ENCODE measurements around the gene FAM20B.
A peak's percentile ranks its signal among the peaks of the same experiment; 100 is the strongest.

Gene FAM20B

DNA sequence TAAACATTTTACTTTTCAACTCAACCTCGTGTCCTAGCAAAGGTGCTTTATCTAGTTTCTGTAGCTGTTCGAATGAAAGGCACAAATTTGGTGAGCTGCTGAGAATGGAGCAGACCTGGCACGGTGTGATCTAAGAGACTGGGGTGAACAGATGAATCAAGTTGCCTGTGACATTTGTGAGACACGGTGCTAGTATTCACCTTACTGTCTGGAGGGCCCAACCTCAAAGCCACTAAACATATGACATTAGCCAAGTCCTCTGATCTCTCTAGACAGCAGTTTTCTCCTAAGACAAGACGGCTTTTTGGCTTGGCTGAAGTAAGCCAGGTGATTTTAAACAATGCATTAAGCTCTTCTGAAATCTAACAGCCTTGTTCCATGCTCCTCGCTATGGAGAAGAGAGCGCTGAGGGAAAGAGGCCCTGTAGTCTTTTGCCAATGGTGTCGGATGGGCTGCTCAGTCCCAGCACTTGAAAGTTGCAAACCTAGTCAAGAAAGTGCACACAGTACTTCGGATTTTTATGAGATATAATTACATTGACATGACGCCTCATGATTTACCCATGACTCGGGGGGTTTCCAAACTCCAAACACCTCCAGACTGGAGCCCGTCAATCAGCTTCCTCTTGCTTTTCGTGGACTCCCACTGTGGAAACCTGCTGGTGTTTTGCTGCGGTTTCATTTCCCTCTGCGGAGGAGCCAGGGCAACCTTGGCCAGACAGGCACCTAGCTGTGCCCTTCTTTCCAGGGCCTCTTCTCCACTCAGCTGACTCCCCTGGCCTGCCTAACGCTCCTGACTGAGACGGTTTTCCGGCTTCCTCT lies 55.4 kb downstream of the FAM20B start:
- peak overlapping the region; percentile 72; the same call in 1 of the 2 replicates for H3K4me3 ChIP-seq (ENCODE audit: low read length)
- no CpG with 5 or more reads among the region's 18 CpGs for WGBS (ENCODE audit: insufficient coverage, insufficient read length)
- peaks cover 3% of the 10 kb centered on the region; the same call in 1 of the 2 replicates for H3K4me1 ChIP-seq (ENCODE audit: control insufficient read depth, insufficient read depth, low read length)
- no peaks in the 10 kb centered on the region for H3K27me3 ChIP-seq (ENCODE audit: control insufficient read depth, insufficient read depth, low read length)
- no peak overlapping the region for H3K27ac ChIP-seq (ENCODE audit: low read length)
- no peak for DNase-seq (ENCODE audit: low read depth, low spot score)
- peaks cover under 1% of the 10 kb centered on the region; the same call in 1 of the 2 replicates for H3K36me3 ChIP-seq (ENCODE audit: control insufficient read depth, insufficient read depth, low read length)
- H3K9me3 ChIP-seq (ENCODE audit: control insufficient read depth, insufficient read depth, low read length): no peaks in the 10 kb centered on the region

DNA sequence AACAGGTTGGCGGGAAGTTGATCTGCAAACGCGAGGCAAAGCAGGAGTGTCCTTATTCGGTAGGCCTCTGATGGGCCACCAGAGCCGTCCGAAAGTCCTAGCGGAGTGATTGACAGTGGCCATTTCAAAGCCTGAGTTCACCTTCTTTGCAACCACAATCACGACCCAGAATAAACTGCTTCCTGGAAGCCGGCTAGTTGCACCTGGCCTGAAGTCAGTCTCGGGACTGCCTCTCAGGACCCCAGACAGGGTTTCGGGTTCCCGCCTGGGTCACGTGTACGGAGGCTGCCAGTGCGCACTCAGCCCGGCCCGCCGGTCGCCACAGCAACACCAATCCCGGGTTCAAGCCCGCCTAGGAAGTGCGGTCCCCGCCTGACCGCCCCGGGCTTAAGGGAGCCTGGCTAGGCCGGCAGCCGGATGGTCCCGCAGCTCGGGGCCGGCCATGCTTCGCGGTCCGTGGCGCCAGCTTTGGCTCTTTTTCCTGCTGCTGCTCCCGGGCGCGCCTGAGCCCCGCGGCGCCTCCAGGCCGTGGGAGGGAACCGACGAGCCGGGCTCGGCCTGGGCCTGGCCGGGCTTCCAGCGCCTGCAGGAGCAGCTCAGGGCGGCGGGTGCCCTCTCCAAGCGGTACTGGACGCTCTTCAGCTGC lies 56.1 kb downstream of the FAM20B start, which contains the start of gene TOR3A:
TSS of gene TOR3A (plus strand) at position 384 of the 646 bp plus-strand sequence. CDS start at position 443, 59 bp downstream.
- no CpG with 5 or more reads among the region's 51 CpGs for WGBS (ENCODE audit: insufficient coverage, insufficient read length)
- DNase-seq (ENCODE audit: low read depth, low spot score): no peak
- no peak within 1 kb of the TSS for H3K27ac ChIP-seq (ENCODE audit: low read length)
- H3K4me1 ChIP-seq (ENCODE audit: control insufficient read depth, insufficient read depth, low read length): peaks cover 3% of the 10 kb centered on the region; the same call in 1 of the 2 replicates
- no peaks in the 10 kb centered on the region for H3K36me3 ChIP-seq (ENCODE audit: control insufficient read depth, insufficient read depth, low read length)
- H3K27me3 ChIP-seq (ENCODE audit: control insufficient read depth, insufficient read depth, low read length): no peaks in the 10 kb centered on the region
- no peaks in the 10 kb centered on the region for H3K9me3 ChIP-seq (ENCODE audit: control insufficient read depth, insufficient read depth, low read length)
- peak within 1 kb of the TSS; percentile 72 for H3K4me3 ChIP-seq (ENCODE audit: low read length)

DNA sequence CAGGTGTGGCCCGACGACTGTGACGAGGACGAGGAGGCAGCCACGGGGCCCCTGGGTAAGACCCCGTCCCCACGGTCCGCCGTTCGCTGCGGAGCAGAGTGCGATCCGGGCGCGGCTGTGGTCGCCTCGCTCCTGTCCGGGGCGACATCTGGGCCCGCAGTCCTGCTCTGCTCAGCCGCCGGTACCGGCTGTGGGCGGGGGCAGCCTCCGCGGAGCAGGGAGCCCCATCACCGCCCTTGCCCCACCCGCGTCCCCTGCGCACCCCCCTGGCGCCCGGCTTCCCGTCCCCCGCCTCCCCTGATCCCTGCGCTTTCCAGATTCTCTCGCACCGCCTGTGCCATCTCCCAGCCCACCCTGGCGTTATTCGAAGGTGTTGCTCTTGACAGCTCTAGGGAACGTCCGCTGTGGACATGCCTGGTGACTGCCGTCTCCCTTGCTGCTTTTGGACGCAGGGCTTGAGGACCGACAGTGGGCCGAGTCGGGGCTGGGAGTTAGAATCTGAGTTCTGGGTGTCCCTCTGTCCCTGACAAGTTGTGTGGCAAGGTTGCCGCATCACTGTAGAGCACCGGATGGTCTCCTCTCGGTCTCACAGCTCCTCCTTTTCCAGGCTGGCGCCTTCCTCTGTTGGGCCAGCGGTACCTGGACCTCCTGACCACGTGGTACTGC lies 56.8 kb downstream of the FAM20B start:
- DNase-seq (ENCODE audit: low read depth, low spot score): no peak
- no peaks in the 10 kb centered on the region for H3K9me3 ChIP-seq (ENCODE audit: control insufficient read depth, insufficient read depth, low read length)
- no peaks in the 10 kb centered on the region for H3K36me3 ChIP-seq (ENCODE audit: control insufficient read depth, insufficient read depth, low read length)
- no CpG with 5 or more reads among the region's 52 CpGs for WGBS (ENCODE audit: insufficient coverage, insufficient read length)
- peaks cover 8% of the 10 kb centered on the region; the same call in 1 of the 2 replicates for H3K4me1 ChIP-seq (ENCODE audit: control insufficient read depth, insufficient read depth, low read length)
- no peaks in the 10 kb centered on the region for H3K27me3 ChIP-seq (ENCODE audit: control insufficient read depth, insufficient read depth, low read length)
- peak overlapping the region; percentile 72 for H3K4me3 ChIP-seq (ENCODE audit: low read length)
- H3K27ac ChIP-seq (ENCODE audit: low read length): no peak overlapping the region

DNA sequence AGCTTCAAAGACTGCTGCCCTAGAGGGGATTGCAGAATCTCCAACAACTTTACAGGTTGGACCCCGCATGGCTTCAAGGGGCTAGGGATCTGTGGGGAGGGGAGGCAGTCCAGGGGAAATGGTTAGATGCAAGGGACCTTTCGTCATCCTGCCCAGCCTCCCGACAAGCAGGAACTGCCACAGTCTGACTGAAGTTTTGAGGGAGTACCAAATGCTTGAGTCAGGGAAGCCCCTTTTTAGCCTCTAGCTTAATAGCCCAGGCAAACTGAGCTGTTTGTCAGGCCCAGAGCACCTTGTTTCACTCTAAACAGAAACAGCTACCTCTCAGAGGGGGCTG lies 57.3 kb downstream of the FAM20B start:
- Histone ChIP-seq H3K4me3 (ENCODE audit: low read length) (peak overlapping the region; percentile 72; the same call in 1 of the 2 replicates), H3K4me1 (ENCODE audit: control insufficient read depth, insufficient read depth, low read length) (peaks cover 8% of the 10 kb centered on the region; the same call in 1 of the 2 replicates), H3K9me3 (ENCODE audit: control insufficient read depth, insufficient read depth, low read length) (no peaks in the 10 kb centered on the region), H3K36me3 (ENCODE audit: control insufficient read depth, insufficient read depth, low read length) (no peaks in the 10 kb centered on the region), H3K27me3 (ENCODE audit: control insufficient read depth, insufficient read depth, low read length) (no peaks in the 10 kb centered on the region), H3K27ac (ENCODE audit: low read length) (no peak overlapping the region)
- no peak for DNase-seq (ENCODE audit: low read depth, low spot score)
- no CpG with 5 or more reads among the region's 3 CpGs for WGBS (ENCODE audit: insufficient coverage, insufficient read length)

DNA sequence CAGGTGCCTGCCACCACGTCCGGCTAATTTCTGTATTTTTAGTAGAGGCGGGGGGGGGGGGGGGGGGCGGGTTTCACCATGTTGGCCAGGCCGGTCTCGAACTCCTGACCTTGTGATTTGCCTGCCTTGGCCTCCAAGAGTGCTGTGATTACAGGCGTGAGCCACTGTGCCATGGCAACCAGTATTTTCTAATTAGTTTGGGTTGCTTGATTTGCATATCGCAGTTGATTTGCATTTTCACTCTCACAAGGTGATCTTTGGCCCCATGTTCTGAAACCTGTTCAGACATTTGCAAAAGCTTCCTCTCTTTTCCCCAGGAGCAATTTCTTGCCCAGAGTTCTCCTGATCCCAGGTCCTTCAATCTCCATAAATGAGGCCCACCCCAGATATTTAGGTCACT lies 57.8 kb downstream of the FAM20B start:
- H3K27me3 ChIP-seq (ENCODE audit: control insufficient read depth, insufficient read depth, low read length): no peaks in the 10 kb centered on the region
- no peak overlapping the region for H3K27ac ChIP-seq (ENCODE audit: low read length)
- H3K4me3 ChIP-seq (ENCODE audit: low read length): no peak overlapping the region
- no CpG with 5 or more reads among the region's 8 CpGs for WGBS (ENCODE audit: insufficient coverage, insufficient read length)
- H3K36me3 ChIP-seq (ENCODE audit: control insufficient read depth, insufficient read depth, low read length): no peaks in the 10 kb centered on the region
- no peak for DNase-seq (ENCODE audit: low read depth, low spot score)
- peaks cover 8% of the 10 kb centered on the region; the same call in 1 of the 2 replicates for H3K4me1 ChIP-seq (ENCODE audit: control insufficient read depth, insufficient read depth, low read length)
- H3K9me3 ChIP-seq (ENCODE audit: control insufficient read depth, insufficient read depth, low read length): no peaks in the 10 kb centered on the region

DNA sequence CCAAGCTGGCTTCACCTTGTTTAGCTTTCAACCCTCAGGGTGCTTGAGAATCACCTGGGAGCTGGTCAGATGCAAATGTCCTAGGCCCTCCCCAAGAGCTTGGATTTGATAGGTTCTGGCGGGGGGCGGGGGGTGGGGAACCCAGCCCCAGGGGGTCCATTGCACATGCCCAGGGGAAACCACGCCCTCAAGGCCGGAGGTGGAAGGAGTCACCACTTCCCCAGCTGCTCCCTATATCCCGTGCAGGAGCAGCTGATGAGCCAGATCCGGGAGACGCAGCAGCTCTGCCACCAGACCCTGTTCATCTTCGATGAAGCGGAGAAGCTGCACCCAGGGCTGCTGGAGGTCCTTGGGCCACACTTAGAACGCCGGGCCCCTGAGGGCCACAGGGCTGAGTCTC lies 62.0 kb downstream of the FAM20B start:
- H3K4me3 ChIP-seq (ENCODE audit: low read length): peak overlapping the region; percentile 21; the same call in 1 of the 2 replicates

DNA sequence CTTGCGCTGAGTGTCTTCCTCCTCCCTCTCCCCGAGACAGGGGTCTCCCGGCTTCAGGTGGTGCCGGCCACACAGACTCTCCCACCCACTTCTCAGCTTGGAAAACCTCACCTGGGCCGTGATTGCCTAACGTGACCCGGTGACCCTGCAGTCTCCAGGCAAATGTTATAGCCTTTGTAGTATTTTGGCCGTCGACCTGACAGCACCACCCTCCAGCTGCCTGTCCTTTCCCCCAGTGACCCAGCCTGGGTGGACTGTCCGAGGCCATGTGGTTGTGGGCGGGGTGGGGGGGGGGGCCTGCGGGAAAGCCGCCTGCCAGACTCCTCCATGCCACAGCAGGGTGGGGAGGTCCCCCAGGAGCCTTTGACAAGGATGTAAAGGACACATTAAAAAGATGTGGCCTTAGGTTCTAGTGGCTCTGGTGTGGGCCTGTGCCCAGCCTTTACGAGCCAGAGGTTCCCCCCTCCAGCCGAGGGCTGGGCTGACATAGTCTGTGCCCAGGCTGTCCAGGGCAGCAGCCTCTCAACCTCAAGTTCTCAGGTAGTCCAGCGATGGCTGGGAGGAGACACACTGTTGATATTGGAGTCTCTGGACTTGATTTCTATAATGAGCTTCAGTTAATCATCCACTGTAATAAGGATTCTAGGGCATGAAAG lies 64.3 kb downstream of the FAM20B start:
- Histone ChIP-seq H3K27ac (ENCODE audit: low read length) (no peak overlapping the region), H3K4me3 (ENCODE audit: low read length) (no peak overlapping the region), H3K4me1 (ENCODE audit: control insufficient read depth, insufficient read depth, low read length) (peaks cover 8% of the 10 kb centered on the region; the same call in 1 of the 2 replicates), H3K27me3 (ENCODE audit: control insufficient read depth, insufficient read depth, low read length) (no peaks in the 10 kb centered on the region), H3K9me3 (ENCODE audit: control insufficient read depth, insufficient read depth, low read length) (no peaks in the 10 kb centered on the region), H3K36me3 (ENCODE audit: control insufficient read depth, insufficient read depth, low read length) (peaks cover 14% of the 10 kb centered on the region)
- no CpG with 5 or more reads among the region's 16 CpGs for WGBS (ENCODE audit: insufficient coverage, insufficient read length)
- no peak for DNase-seq (ENCODE audit: low read depth, low spot score)

More for the DNA sequence above, 62.0 kb downstream of the FAM20B start:
- H3K27ac ChIP-seq (ENCODE audit: low read length): no peak overlapping the region
- no CpG with 5 or more reads among the region's 11 CpGs for WGBS (ENCODE audit: insufficient coverage, insufficient read length)
- peaks cover 3% of the 10 kb centered on the region for H3K36me3 ChIP-seq (ENCODE audit: control insufficient read depth, insufficient read depth, low read length)
- H3K27me3 ChIP-seq (ENCODE audit: control insufficient read depth, insufficient read depth, low read length): no peaks in the 10 kb centered on the region
- H3K4me1 ChIP-seq (ENCODE audit: control insufficient read depth, insufficient read depth, low read length): peaks cover 11% of the 10 kb centered on the region; the same call in 1 of the 2 replicates
- H3K9me3 ChIP-seq (ENCODE audit: control insufficient read depth, insufficient read depth, low read length): no peaks in the 10 kb centered on the region
- DNase-seq (ENCODE audit: low read depth, low spot score): no peak

DNA sequence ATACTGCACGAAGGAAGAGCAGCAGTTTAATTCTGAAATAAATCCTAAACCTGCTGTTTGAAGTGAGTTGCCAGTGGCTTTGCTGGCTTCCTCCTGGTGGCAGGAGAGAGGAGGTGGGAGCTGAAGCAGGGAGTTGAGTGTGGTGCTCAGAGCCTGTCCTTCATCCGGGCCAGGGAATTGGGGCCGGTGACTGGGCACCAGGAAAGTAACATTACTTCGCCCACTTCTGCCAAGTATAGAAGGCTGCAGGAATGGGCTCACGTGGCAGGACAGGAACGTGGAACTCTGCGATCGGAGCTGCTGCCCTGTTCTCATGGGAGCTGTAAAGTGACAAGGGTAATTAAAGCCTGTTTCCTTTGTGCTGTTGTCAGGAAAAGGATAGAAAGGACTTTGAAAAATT lies 64.8 kb downstream of the FAM20B start:
- Histone ChIP-seq H3K9me3 (ENCODE audit: control insufficient read depth, insufficient read depth, low read length) (no peaks in the 10 kb centered on the region), H3K27ac (ENCODE audit: low read length) (no peak overlapping the region), H3K4me1 (ENCODE audit: control insufficient read depth, insufficient read depth, low read length) (peaks cover 8% of the 10 kb centered on the region; the same call in 1 of the 2 replicates), H3K27me3 (ENCODE audit: control insufficient read depth, insufficient read depth, low read length) (no peaks in the 10 kb centered on the region), H3K4me3 (ENCODE audit: low read length) (no peak overlapping the region), H3K36me3 (ENCODE audit: control insufficient read depth, insufficient read depth, low read length) (peaks cover 16% of the 10 kb centered on the region)
- no peak for DNase-seq (ENCODE audit: low read depth, low spot score)
- no CpG with 5 or more reads among the region's 8 CpGs for WGBS (ENCODE audit: insufficient coverage, insufficient read length)

DNA sequence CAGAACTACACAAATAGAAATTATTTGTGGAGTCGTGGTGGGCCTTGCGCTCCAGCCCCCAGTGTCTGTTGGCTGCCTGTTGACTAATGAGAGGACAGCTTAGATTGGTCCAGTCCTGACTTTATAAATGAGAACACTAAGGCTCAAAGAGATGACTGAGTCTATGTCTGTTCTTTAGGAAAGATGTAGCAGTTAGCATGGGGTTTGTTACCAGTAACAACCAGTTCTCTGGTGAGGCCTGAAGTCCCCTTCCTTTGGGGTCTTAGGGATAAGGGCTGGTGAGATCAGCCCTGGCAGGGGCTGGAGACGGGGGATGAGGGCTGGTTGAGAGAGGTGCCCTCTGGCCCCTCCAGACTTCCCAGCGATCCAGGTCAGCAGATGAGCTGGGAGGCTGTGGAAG lies 65.2 kb downstream of the FAM20B start:
- WGBS (ENCODE audit: insufficient coverage, insufficient read length): no CpG with 5 or more reads among the region's 4 CpGs
- DNase-seq (ENCODE audit: low read depth, low spot score): no peak
- H3K27ac ChIP-seq (ENCODE audit: low read length): no peak overlapping the region
- H3K36me3 ChIP-seq (ENCODE audit: control insufficient read depth, insufficient read depth, low read length): peaks cover 16% of the 10 kb centered on the region
- no peak overlapping the region for H3K4me3 ChIP-seq (ENCODE audit: low read length)
- peaks cover 8% of the 10 kb centered on the region; the same call in 1 of the 2 replicates for H3K4me1 ChIP-seq (ENCODE audit: control insufficient read depth, insufficient read depth, low read length)
- H3K9me3 ChIP-seq (ENCODE audit: control insufficient read depth, insufficient read depth, low read length): no peaks in the 10 kb centered on the region
- no peaks in the 10 kb centered on the region for H3K27me3 ChIP-seq (ENCODE audit: control insufficient read depth, insufficient read depth, low read length)

DNA sequence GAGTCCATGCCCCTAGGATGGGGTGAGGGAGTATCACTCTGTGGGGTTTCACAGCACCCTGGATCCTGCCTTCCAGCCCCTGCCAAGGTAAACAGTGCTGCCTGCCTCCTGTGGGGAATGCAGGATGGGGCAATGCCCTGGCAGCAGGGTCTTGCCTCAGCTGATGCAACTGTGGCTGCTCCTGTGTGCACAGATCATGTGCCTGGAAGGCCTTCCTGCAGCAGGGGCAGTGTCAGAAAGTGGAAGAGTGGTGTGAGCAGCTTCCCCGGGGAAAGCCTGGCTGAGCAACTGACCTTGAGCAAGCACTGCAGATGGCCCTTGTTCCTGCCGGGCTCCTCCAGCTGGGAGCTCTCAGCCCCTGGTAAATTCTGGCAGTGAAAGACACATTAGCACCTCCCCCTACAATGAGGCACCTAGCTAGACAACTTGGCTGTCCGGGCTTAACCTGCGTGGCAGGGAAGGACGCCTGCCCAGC lies 66.0 kb downstream of the FAM20B start:
- H3K27me3 ChIP-seq (ENCODE audit: control insufficient read depth, insufficient read depth, low read length): no peaks in the 10 kb centered on the region
- no CpG with 5 or more reads among the region's 5 CpGs for WGBS (ENCODE audit: insufficient coverage, insufficient read length)
- H3K4me3 ChIP-seq (ENCODE audit: low read length): no peak overlapping the region
- no peaks in the 10 kb centered on the region for H3K9me3 ChIP-seq (ENCODE audit: control insufficient read depth, insufficient read depth, low read length)
- peaks cover 16% of the 10 kb centered on the region for H3K36me3 ChIP-seq (ENCODE audit: control insufficient read depth, insufficient read depth, low read length)
- H3K27ac ChIP-seq (ENCODE audit: low read length): no peak overlapping the region
- no peak for DNase-seq (ENCODE audit: low read depth, low spot score)
- H3K4me1 ChIP-seq (ENCODE audit: control insufficient read depth, insufficient read depth, low read length): peaks cover 8% of the 10 kb centered on the region; the same call in 1 of the 2 replicates
